Natural killer cell (primary cell): ENCODE results near the gene PHACTR1. TPM values are rescaled to one million over a fixed set of nuclear protein-coding genes. Genes with fewer than 3 reads are reported as not detected.

Source experiments
- ATAC-seq, 3 donors: fragments of 150-1000 bp in 2 of 3; fragments of 200-7000 bp in 1 of 3; cut with Tn5 transposase; 1 replicate in 1 of 3; 2 replicates in 2 of 3; pipeline ENCODE4 v1.10.0; 2021; ENCODE audit warnings: mild to moderate bottlenecking in 2 of 3, moderate library complexity in 2 of 3
- DNase-seq, 2 donors: peaks; one replicate each; pipeline versions ENCODE4 v3.0.0 to v3.0.0-alpha.2; 2013 to 2021; ENCODE audit warnings: mixed read lengths in 1 of 2
- H3K27ac ChIP-seq: one replicate; pipeline ENCODE4 v1.5.1; 2013; ENCODE audit warnings: mild to moderate bottlenecking, low read length
- H3K27me3 ChIP-seq: one replicate; pipeline ENCODE4 v1.6.1; 2013; ENCODE audit warnings: low read length; ENCODE audit not compliant: control insufficient read depth, insufficient read depth
- H3K36me3 ChIP-seq: one replicate; pipeline ENCODE4 v1.6.1; 2013; ENCODE audit warnings: low read length; ENCODE audit not compliant: control insufficient read depth, insufficient read depth
- H3K4me1 ChIP-seq: one replicate; pipeline ENCODE4 v1.6.1; 2013; ENCODE audit warnings: low read length; ENCODE audit not compliant: control insufficient read depth, insufficient read depth
- H3K4me3 ChIP-seq: one replicate; pipeline ENCODE4 v1.5.1; 2013; ENCODE audit warnings: low read length
- H3K9me3 ChIP-seq: one replicate; pipeline ENCODE4 v1.6.1; 2013; ENCODE audit warnings: low read length; ENCODE audit not compliant: control insufficient read depth, insufficient read depth
- H3K27ac Mint-ChIP-seq, 2 donors: one replicate each; pipeline ENCODE4 v1.8.0; 2022; ENCODE audit warnings: mild to moderate bottlenecking in 2 of 2, mixed read lengths in 2 of 2, moderate library complexity in 1 of 2
- H3K27me3 Mint-ChIP-seq, 2 donors: one replicate each; pipeline ENCODE4 v1.8.0; 2022; ENCODE audit warnings: low read depth in 2 of 2, mixed read lengths in 2 of 2
- H3K36me3 Mint-ChIP-seq: one replicate; pipeline ENCODE4 v1.8.0; 2022; ENCODE audit warnings: mixed read lengths
- H3K4me1 Mint-ChIP-seq, 2 donors: one replicate each; pipeline ENCODE4 v1.8.0; 2022; ENCODE audit warnings: mixed read lengths in 2 of 2
- H3K4me3 Mint-ChIP-seq: one replicate; pipeline ENCODE4 v1.8.0; 2022; ENCODE audit warnings: mild to moderate bottlenecking, moderate library complexity, mixed read lengths
- H3K9me3 Mint-ChIP-seq, 2 donors: one replicate each; pipeline ENCODE4 v1.8.0; 2022; ENCODE audit warnings: mixed read lengths in 2 of 2
- WGBS: methylation state at CpG from one replicate; pipeline ENCODE4 v1.1.7; 2013; ENCODE audit warnings: missing lambda C conversion rate; ENCODE audit not compliant: insufficient coverage; 5-methylcytosine and 5-hydroxymethylcytosine counted together
- intact Hi-C: fragments of 100-400 bp; cut with micrococcal nuclease; formaldehyde crosslinking; loops from one replicate; pipeline ENCODE4 v1.14.2; 2022
- total RNA-seq, 4 donors: library from RNA; stranded (reverse); fragments of 120-200 nt in 1 of 4; gene quantifications; one replicate each; pipeline versions ENCODE4 v1.2.3 to v1.2.4, GENCODE V29; 2013 to 2022
- TF ChIP-seq, protein P1 (sequence below): fragments of 200-600 bp; IDR thresholded peaks from one replicate; pipeline ENCODE4 v1.8.0; 2022; ENCODE audit warnings: antibody characterized with exemption

PHACTR1 gene
- total RNA-seq, 3 donors from 2014 or later (not counting 1 experiment from before 2014, with no cell fraction given) = 5.2 to 19.0 (median 5.4) TPM

DNA sequence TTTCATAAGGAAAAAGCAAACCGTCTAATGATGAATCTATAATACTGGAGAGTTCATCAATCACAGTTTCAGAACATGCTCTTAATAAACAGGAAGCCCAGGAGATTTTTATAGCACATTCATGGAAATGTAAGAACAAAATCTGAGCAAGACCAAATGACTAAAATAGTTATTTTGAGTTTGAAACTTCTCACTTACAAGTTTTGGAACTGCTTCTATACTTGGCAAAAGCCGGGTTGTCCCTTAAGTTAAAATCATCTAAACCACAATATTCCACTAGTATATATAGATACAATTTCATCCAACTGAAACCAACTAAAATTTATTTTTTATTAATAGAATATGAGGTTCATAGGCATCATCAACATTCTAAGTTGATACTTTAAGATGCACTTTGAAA, 268.2 kb downstream of the PHACTR1 start:
- H3K4me3 ChIP-seq = no peak overlapping the region
- no peaks in the 10 kb centered on the region for H3K9me3 Mint-ChIP-seq
- intact Hi-C loops = no loop called here
- H3K27ac Mint-ChIP-seq = no peak overlapping the region
- no peaks in the 10 kb centered on the region for H3K36me3 Mint-ChIP-seq
- no peaks in the 10 kb centered on the region for H3K4me1 ChIP-seq
- no peak for DNase-seq
- H3K27ac ChIP-seq = no peak overlapping the region
- no peak overlapping the region for H3K4me3 Mint-ChIP-seq
- H3K4me1 Mint-ChIP-seq = no peaks in the 10 kb centered on the region
- peaks cover 8 to 13% of the 10 kb centered on the region in 2 donors for H3K27me3 Mint-ChIP-seq
- H3K27me3 ChIP-seq = no peaks in the 10 kb centered on the region
- TF ChIP-seq, protein P1, sequence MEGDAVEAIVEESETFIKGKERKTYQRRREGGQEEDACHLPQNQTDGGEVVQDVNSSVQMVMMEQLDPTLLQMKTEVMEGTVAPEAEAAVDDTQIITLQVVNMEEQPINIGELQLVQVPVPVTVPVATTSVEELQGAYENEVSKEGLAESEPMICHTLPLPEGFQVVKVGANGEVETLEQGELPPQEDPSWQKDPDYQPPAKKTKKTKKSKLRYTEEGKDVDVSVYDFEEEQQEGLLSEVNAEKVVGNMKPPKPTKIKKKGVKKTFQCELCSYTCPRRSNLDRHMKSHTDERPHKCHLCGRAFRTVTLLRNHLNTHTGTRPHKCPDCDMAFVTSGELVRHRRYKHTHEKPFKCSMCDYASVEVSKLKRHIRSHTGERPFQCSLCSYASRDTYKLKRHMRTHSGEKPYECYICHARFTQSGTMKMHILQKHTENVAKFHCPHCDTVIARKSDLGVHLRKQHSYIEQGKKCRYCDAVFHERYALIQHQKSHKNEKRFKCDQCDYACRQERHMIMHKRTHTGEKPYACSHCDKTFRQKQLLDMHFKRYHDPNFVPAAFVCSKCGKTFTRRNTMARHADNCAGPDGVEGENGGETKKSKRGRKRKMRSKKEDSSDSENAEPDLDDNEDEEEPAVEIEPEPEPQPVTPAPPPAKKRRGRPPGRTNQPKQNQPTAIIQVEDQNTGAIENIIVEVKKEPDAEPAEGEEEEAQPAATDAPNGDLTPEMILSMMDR = no peak
- ATAC-seq = no peak
- no peaks in the 10 kb centered on the region for H3K9me3 ChIP-seq
- no peaks in the 10 kb centered on the region for H3K36me3 ChIP-seq
- WGBS = 63% methylated on average over 1 of the region's 2 CpGs

DNA sequence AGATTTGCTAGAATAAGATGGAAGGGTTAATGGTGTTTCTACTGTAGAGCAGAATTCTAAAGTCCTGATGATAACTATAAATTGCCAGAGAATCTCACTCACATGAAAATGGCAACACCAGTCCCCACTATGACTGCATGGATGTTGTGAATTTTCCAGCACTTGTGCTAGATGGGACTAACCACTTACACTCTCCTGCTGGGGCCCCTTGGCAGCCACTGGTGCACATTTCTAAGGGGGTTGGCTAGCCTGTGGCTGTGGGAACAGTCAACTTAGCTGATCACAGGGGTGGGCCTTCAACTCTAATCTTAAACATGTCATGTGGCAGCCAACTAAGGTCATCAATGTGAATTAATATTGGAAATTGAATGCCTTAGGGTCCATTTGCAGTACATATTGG, 271.2 kb downstream of the PHACTR1 start:
- Mint-ChIP-seq H3K9me3 (no peaks in the 10 kb centered on the region), H3K27me3 (peaks cover 8 to 13% of the 10 kb centered on the region in 2 donors), H3K4me1 (no peaks in the 10 kb centered on the region), H3K4me3 (no peak overlapping the region), H3K36me3 (no peaks in the 10 kb centered on the region), H3K27ac (no peak overlapping the region)
- no peaks in the 10 kb centered on the region for H3K9me3 ChIP-seq
- no peak for DNase-seq
- TF ChIP-seq, protein P1 = no peak
- no peaks in the 10 kb centered on the region for H3K4me1 ChIP-seq
- H3K27me3 ChIP-seq = no peaks in the 10 kb centered on the region
- intact Hi-C loops = no loop called here
- no peak overlapping the region for H3K4me3 ChIP-seq
- ATAC-seq = no peak
- no peak overlapping the region for H3K27ac ChIP-seq
- no peaks in the 10 kb centered on the region for H3K36me3 ChIP-seq

DNA sequence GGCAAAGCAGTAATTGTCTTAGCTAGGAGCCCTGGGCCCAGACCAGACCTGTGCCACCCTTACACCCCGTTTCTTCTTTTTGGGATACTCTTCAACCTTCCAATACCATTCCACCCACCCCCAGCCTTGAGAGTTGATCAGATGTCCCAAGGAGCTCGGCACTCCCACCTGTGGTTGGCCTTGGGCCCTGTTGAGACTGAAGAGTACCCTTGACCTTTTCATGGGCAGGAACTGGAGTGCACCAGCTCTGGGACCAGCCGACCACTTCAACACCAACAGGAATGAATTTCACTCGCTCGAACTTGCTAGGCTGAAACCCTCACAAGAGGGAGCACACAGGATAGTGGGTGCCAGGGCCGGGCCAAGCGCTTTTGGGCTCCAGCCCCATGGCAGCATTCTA, 273.6 kb downstream of the PHACTR1 start:
- H3K27me3 ChIP-seq = no peaks in the 10 kb centered on the region
- Mint-ChIP-seq H3K27me3 (peaks cover 16 to 22% of the 10 kb centered on the region in 2 donors), H3K27ac (no peak overlapping the region), H3K4me3 (no peak overlapping the region), H3K4me1 (no peaks in the 10 kb centered on the region), H3K36me3 (peaks cover 9% of the 10 kb centered on the region), H3K9me3 (no peaks in the 10 kb centered on the region)
- no peak overlapping the region for H3K4me3 ChIP-seq
- H3K9me3 ChIP-seq = no peaks in the 10 kb centered on the region
- intact Hi-C loops = no loop called here
- DNase-seq = no peak
- no peaks in the 10 kb centered on the region for H3K4me1 ChIP-seq
- H3K36me3 ChIP-seq = no peaks in the 10 kb centered on the region
- TF ChIP-seq, protein P1 = no peak
- WGBS = 94% methylated on average over 7 of the region's 7 CpGs
- no peak overlapping the region for H3K27ac ChIP-seq
- ATAC-seq = no peak

DNA sequence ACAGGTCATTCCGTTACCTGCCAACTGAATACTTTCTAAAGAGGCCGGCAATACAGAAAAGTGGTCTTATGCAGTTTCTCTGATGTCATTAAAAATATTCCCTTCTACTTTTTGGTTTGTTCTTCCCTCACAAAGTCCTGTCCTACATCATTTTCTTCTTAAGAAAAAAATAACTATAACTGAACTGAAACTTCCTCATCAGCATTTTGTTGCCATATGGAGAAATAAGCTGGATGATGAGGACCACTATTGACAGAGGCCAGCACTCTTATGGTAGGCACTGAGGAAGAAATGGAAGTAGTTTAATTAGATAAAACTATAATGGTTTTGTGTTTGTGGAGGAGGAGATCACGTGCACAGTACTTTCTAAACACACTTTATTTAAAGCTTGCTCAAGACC, 274.9 kb downstream of the PHACTR1 start:
- TF ChIP-seq, protein P1 = no peak
- H3K4me3 ChIP-seq = no peak overlapping the region
- Mint-ChIP-seq H3K27me3 (peaks cover 17 to 22% of the 10 kb centered on the region in 2 donors), H3K4me1 (no peaks in the 10 kb centered on the region), H3K36me3 (peaks cover 9% of the 10 kb centered on the region), H3K27ac (no peak overlapping the region), H3K4me3 (no peak overlapping the region), H3K9me3 (no peaks in the 10 kb centered on the region)
- WGBS = 100% methylated on average over 2 of the region's 3 CpGs
- H3K9me3 ChIP-seq = no peaks in the 10 kb centered on the region
- no peak for DNase-seq
- H3K27me3 ChIP-seq = no peaks in the 10 kb centered on the region
- H3K4me1 ChIP-seq = no peaks in the 10 kb centered on the region
- H3K36me3 ChIP-seq = no peaks in the 10 kb centered on the region
- H3K27ac ChIP-seq = no peak overlapping the region
- no peak for ATAC-seq
- intact Hi-C loops = no loop called here
